K562 (cell line): ENCODE measurements around the gene MYCN. TPM values are rescaled to one million over a fixed set of nuclear protein-coding genes. Genes with fewer than 3 reads are reported as not detected.

ENCODE experiments used
- ATAC-seq: fragments of 200-7000 bp; cut with Tn5 transposase; 3 replicates; pipeline ENCODE4 v1.9.1; 2020; ENCODE audit warnings: moderate library complexity
- BruUV-seq: library from RNA; stranded (reverse); fragments of 400-500 nt; replicated peaks from 2 replicates; lab custom pipeline; 2021; lab: Mats Ljungman, UMichigan
- CTCF ChIA-PET: fragments of 300-600 bp; formaldehyde crosslinking; extraction: SDS; loops from one replicate; lab custom pipeline; 2021; ENCODE audit warnings: low intra/inter-chr PET ratio; lab: Yijun Ruan, JAX
- POLR2A ChIA-PET: fragments of 300-600, 350-650 bp; sonication (Branson Sonifier 250); formaldehyde crosslinking; extraction: SDS; loops from one replicate; lab custom pipeline; 2021; ENCODE audit warnings: antibody characterized with exemption, inconsistent platforms; lab: Yijun Ruan, JAX
- DNase-seq, 4 experiments: peaks; one replicate each; pipeline versions ENCODE4 v3.0.0 to v3.0.0-alpha.2; 2011 to 2018; ENCODE audit warnings: low spot score in 3 of 4, mixed read lengths in 3 of 4; ENCODE audit errors: extremely low read depth in 1 of 4
- FAIRE-seq: peaks from 2 replicates; lab custom pipeline; 2011; peaks lifted over from hg19 to GRCh38; lab: Jason Lieb, UNC
- H2AFZ ChIP-seq: 2 replicates; pipeline ENCODE4 v1.6.0; 2011; ENCODE audit warnings: low read depth, low read length, control low read depth, inconsistent platforms
- H3K27ac ChIP-seq: fragments of 200-600 bp; 3 replicates; pipeline ENCODE4 v1.8.0; 2011; ENCODE audit warnings: low read depth, mild to moderate bottlenecking, control low read depth, inconsistent platforms, low read length, moderate library complexity, mixed read lengths; ENCODE audit errors: extremely low read depth
- H3K27me3 ChIP-seq, 2 experiments: fragments of 300-600 bp in 1 of 2; 2 replicates in 1 of 2; 3 replicates in 1 of 2; pipeline versions ENCODE4 v1.6.0 to v1.8.0; 2011; ENCODE audit warnings: inconsistent platforms in 2 of 2, low read length in 2 of 2, mild to moderate bottlenecking in 1 of 2, mixed read lengths in 1 of 2, moderate library complexity in 1 of 2; ENCODE audit not compliant: control insufficient read depth in 2 of 2, insufficient read depth in 2 of 2
- H3K36me3 ChIP-seq: fragments of 300-600 bp; 3 replicates; pipeline ENCODE4 v1.8.0; 2011; ENCODE audit warnings: mild to moderate bottlenecking, low read length, inconsistent platforms; ENCODE audit not compliant: control insufficient read depth, insufficient read depth
- H3K4me1 ChIP-seq, 2 experiments: fragments of 200-600 bp in 1 of 2; replicated peaks in 1 of 2; 2 replicates in 1 of 2; 3 replicates in 1 of 2; pipeline versions ENCODE4 v1.5.1 to v1.8.0; 2011; ENCODE audit warnings: inconsistent platforms in 2 of 2, low read length in 2 of 2, mild to moderate bottlenecking in 1 of 2, mixed read lengths in 1 of 2, moderate library complexity in 1 of 2; ENCODE audit not compliant: control insufficient read depth in 2 of 2, insufficient read depth in 2 of 2
- H3K4me2 ChIP-seq: 2 replicates; pipeline ENCODE4 v1.6.1; 2011; ENCODE audit warnings: low read length, control low read depth, inconsistent platforms, mixed read lengths; ENCODE audit not compliant: insufficient read depth
- H3K4me3 ChIP-seq: fragments of 200-600 bp; sonication (generic), shearing (Covaris generic); 2 replicates; pipeline ENCODE4 v1.5.1; 2016; ENCODE audit warnings: control low read depth, inconsistent platforms
- H3K79me2 ChIP-seq: fragments of 200-600 bp; 3 replicates; pipeline ENCODE4 v1.8.0; 2011; ENCODE audit warnings: low read length, inconsistent platforms; ENCODE audit not compliant: control insufficient read depth, insufficient read depth
- H3K9ac ChIP-seq, 2 experiments: 2 replicates each; pipeline versions ENCODE4 v1.6.0 to v1.6.1; 2011; ENCODE audit warnings: low read depth in 2 of 2, low read length in 2 of 2, control low read depth in 1 of 2, inconsistent platforms in 1 of 2, mild to moderate bottlenecking in 1 of 2, mixed read lengths in 1 of 2; ENCODE audit not compliant: insufficient read depth in 1 of 2
- H3K9me1 ChIP-seq: one replicate; pipeline ENCODE4 v1.6.0; 2011; ENCODE audit warnings: inconsistent platforms, mild to moderate bottlenecking, low read length, moderate library complexity; ENCODE audit not compliant: control insufficient read depth, insufficient read depth
- H3K9me3 ChIP-seq: replicated peaks from 2 replicates; pipeline ENCODE4 v1.5.1; 2011; ENCODE audit warnings: low read depth, low read length, inconsistent platforms; ENCODE audit not compliant: control insufficient read depth, insufficient read depth
- H4K20me1 ChIP-seq: replicated peaks from 2 replicates; pipeline ENCODE4 v1.6.1; 2011; ENCODE audit warnings: low read length, inconsistent platforms, mixed read lengths; ENCODE audit not compliant: control insufficient read depth, insufficient read depth
- ARID3B ChIP-seq: fragments of 250-450 bp; sonication (Bioruptor Pico); IDR thresholded peaks from 2 replicates; pipeline ENCODE4 v1.4.0; 2020; ENCODE audit warnings: borderline replicate concordance
- CEBPB ChIP-seq: fragments of 450-650 bp; IDR thresholded peaks from 2 replicates; pipeline ENCODE4 v1.6.1; 2016; ENCODE audit warnings: missing genetic modification characterization, missing compliant biosample characterization
- CEBPG ChIP-seq, 3 experiments: fragments of 200-800 bp in 1 of 3; sonication (Bioruptor generic) in 1 of 3; sonication (generic) in 1 of 3; formaldehyde crosslinking in 1 of 3; IDR thresholded peaks in 2 of 3; conservative IDR thresholded peaks in 1 of 3; 2 replicates each; pipeline versions ENCODE4 v1.6.1 to v1.8.0; 2016 to 2022; ENCODE audit warnings: missing compliant biosample characterization in 2 of 3, missing genetic modification characterization in 2 of 3, mild to moderate bottlenecking in 1 of 3, missing genetic modification reagents in 1 of 3
- FOXM1 ChIP-seq, 2 experiments: fragments of 450-650 bp in 1 of 2; sonication (generic) in 1 of 2; formaldehyde crosslinking in 1 of 2; IDR thresholded peaks; 2 replicates each; pipeline versions ENCODE4 v1.6.1 to v1.9.0; 2017 to 2022; ENCODE audit warnings: low read depth in 2 of 2, mild to moderate bottlenecking in 2 of 2, missing genetic modification reagents in 1 of 2, moderate library complexity in 1 of 2
- FOXP4 ChIP-seq: sonication (generic); formaldehyde crosslinking; IDR thresholded peaks from 2 replicates; pipeline ENCODE4 v1.8.0; 2022; ENCODE audit warnings: mild to moderate bottlenecking, missing genetic modification reagents, borderline replicate concordance
- GABPA ChIP-seq: fragments of 200-800 bp; sonication (Bioruptor generic); conservative IDR thresholded peaks from 2 replicates; pipeline ENCODE4 v1.6.1; 2016; ENCODE audit warnings: low read depth, missing genetic modification characterization, missing compliant biosample characterization
- KAT8 ChIP-seq: fragments of 450-650 bp; IDR thresholded peaks from 2 replicates; pipeline ENCODE4 v1.6.1; 2016; ENCODE audit warnings: low read depth, mild to moderate bottlenecking
- PHB2 ChIP-seq: fragments of 450-650 bp; IDR thresholded peaks from 2 replicates; pipeline ENCODE4 v1.6.1; 2017; ENCODE audit warnings: low read depth
- YBX1 ChIP-seq: fragments of 450-650 bp; IDR thresholded peaks from 2 replicates; pipeline ENCODE4 v1.7.1; 2016; ENCODE audit warnings: mild to moderate bottlenecking
- ZNF12 ChIP-seq: sonication (generic); formaldehyde crosslinking; IDR thresholded peaks from 2 replicates; pipeline ENCODE4 v1.4.0; 2020; ENCODE audit warnings: mild to moderate bottlenecking, missing genetic modification reagents
- ZNF165 ChIP-seq: fragments of 250-450 bp; sonication (Bioruptor Pico); IDR thresholded peaks from 2 replicates; pipeline ENCODE4 v1.4.0; 2020; ENCODE audit warnings: borderline replicate concordance
- ZNF184 ChIP-seq: sonication (generic); formaldehyde crosslinking; IDR thresholded peaks from 2 replicates; pipeline ENCODE4 v1.5.0; 2020; ENCODE audit warnings: missing genetic modification reagents
- ZNF217 ChIP-seq: sonication (generic); formaldehyde crosslinking; IDR thresholded peaks from 2 replicates; pipeline ENCODE4 v1.8.0; 2022; ENCODE audit warnings: mild to moderate bottlenecking, missing genetic modification reagents
- ZNF695 ChIP-seq: fragments of 450-650 bp; formaldehyde crosslinking; IDR thresholded peaks from 2 replicates; pipeline ENCODE4 v1.4.0; 2020; ENCODE audit warnings: mild to moderate bottlenecking, moderate library complexity
- WGBS: fragments of 100-300 bp; shearing (Covaris generic); methylation state at CpG from one replicate; pipeline ENCODE4 v1.1.6; 2016; ENCODE audit warnings: low coverage, mixed read lengths; ENCODE audit not compliant: insufficient coverage; ENCODE audit errors: missing lambda C conversion rate; 5-methylcytosine and 5-hydroxymethylcytosine counted together
- in situ Hi-C: fragments of 300-500 bp; cut with MboI; formaldehyde crosslinking; loops from 4 replicates; pipeline ENCODE4 v1.15.0; 2018; ENCODE audit warnings: inconsistent platforms, mixed read lengths
- intact Hi-C: fragments of 100-400 bp; cut with micrococcal nuclease; formaldehyde crosslinking; loops from 2 replicates; pipeline ENCODE4 v1.14.2; 2022
- polyA plus RNA-seq, 8 experiments: library from polyadenylated mRNA; depleted of rRNA in 4 of 8; stranded (reverse) in 5 of 8; unstranded in 3 of 8; fragments of >200 nt; fragmentation: Nextera tagmentation in 2 of 8; fragmentation: Illumina TruSeq in 1 of 8; extraction: Ambion mirVana in 2 of 8; extraction: Trizol in 1 of 8; gene quantifications; 2 replicates each; pipeline versions ENCODE4 v1.2.1 to v1.2.3, GENCODE V29; 2011 to 2014; ENCODE audit warnings: inconsistent platforms in 1 of 8, missing spikeins in 1 of 8
- total RNA-seq, 7 experiments: library from RNA; depleted of rRNA in 6 of 7; stranded (reverse); fragments of >200 nt in 6 of 7; fragmentation: Illumina TruSeq in 2 of 7; extraction: Trizol in 2 of 7; gene quantifications; 2 replicates each; pipeline versions ENCODE4 v1.2.1 to v1.2.3, GENCODE V29; 2011 to 2021; ENCODE audit warnings: low replicate concordance in 1 of 7
- TF ChIP-seq, protein P1 (sequence below): fragments of 450-650 bp; formaldehyde crosslinking; IDR thresholded peaks from 2 replicates; pipeline ENCODE4 v1.4.0; 2020; ENCODE audit warnings: mild to moderate bottlenecking, mixed read lengths
- TF ChIP-seq, protein P2 (sequence below): sonication (generic); formaldehyde crosslinking; IDR thresholded peaks from 2 replicates; pipeline ENCODE4 v1.8.0; 2022; ENCODE audit warnings: mild to moderate bottlenecking, missing genetic modification reagents

Gene MYCN
- total and polyA plus RNA-seq, 9 of the 15 experiments (the other 6 are each of a cell fraction or from before 2014, with no cell fraction given) = not detected

DNA sequence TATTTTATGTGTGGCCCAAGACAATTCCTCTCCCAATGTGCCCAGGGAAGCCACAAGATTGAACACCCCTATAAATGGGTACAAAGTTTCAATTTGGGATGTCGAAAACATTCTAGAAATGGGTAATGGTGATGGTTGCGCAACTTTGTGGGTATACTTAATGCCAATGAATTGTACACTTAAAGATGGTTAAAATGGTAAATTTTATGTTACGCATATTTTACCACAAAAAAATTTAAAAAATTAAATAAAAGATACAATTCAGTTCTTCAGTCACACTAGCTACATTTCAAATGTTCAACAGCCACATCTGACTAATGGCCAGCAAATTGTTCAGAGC is 34.9 kb downstream of the MYCN start:
- no peak for FAIRE-seq
- TF ChIP-seq ARID3B (CRISPR knock-in tag) (no peak), ZNF165 (CRISPR knock-in tag) (no peak), ZNF12 (CRISPR knock-in tag) (no peak), PHB2 (no peak), ZNF184 (CRISPR knock-in tag) (no peak), CEBPB (tag) (peak; percentile 63), ZNF217 (no peak), CEBPG (CRISPR knock-in tag; IDR thresholded peaks at IDR 0.05) (no peak), CEBPG (tag; conservative IDR thresholded peaks at IDR 0.05 in 1 of 2, IDR thresholded peaks at IDR 0.05 in 1 of 2) (peak; percentile 44 to 85; a peak in 3 of 4 replicates), ZNF695 (CRISPR knock-in tag) (no peak), FOXP4 (CRISPR knock-in tag) (no peak), FOXM1 (IDR thresholded peaks at IDR 0.05; ENCODE audit: low read depth) (no peak), FOXM1 (CRISPR knock-in tag; IDR thresholded peaks at IDR 0.05; ENCODE audit: low read depth) (no peak), KAT8 (no peak), YBX1 (no peak), GABPA (tag) (no peak)
- TF ChIP-seq, protein P1, sequence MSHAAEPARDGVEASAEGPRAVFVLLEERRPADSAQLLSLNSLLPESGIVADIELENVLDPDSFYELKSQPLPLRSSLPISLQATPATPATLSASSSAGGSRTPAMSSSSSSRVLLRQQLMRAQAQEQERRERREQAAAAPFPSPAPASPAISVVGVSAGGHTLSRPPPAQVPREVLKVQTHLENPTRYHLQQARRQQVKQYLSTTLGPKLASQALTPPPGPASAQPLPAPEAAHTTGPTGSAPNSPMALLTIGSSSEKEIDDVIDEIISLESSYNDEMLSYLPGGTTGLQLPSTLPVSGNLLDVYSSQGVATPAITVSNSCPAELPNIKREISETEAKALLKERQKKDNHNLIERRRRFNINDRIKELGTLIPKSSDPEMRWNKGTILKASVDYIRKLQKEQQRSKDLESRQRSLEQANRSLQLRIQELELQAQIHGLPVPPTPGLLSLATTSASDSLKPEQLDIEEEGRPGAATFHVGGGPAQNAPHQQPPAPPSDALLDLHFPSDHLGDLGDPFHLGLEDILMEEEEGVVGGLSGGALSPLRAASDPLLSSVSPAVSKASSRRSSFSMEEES = no peak
- TF ChIP-seq, protein P2, sequence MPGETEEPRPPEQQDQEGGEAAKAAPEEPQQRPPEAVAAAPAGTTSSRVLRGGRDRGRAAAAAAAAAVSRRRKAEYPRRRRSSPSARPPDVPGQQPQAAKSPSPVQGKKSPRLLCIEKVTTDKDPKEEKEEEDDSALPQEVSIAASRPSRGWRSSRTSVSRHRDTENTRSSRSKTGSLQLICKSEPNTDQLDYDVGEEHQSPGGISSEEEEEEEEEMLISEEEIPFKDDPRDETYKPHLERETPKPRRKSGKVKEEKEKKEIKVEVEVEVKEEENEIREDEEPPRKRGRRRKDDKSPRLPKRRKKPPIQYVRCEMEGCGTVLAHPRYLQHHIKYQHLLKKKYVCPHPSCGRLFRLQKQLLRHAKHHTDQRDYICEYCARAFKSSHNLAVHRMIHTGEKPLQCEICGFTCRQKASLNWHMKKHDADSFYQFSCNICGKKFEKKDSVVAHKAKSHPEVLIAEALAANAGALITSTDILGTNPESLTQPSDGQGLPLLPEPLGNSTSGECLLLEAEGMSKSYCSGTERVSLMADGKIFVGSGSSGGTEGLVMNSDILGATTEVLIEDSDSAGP (CRISPR knock-in tag) = no peak
- ChIA-PET CTCF (no interaction called here), POLR2A (no interaction called here)
- no peaks in the 10 kb centered on the region for H3K9me3 ChIP-seq
- no peak overlapping the region for H3K9ac ChIP-seq
- no peak for ATAC-seq
- no peak overlapping the region for H3K27ac ChIP-seq
- peaks cover 2 to 7% of the 10 kb centered on the region in 2 experiments; a peak in 2 of 5 replicates for H3K27me3 ChIP-seq
- DNase-seq = no peak
- no peaks in the 10 kb centered on the region for H3K36me3 ChIP-seq
- H3K4me3 ChIP-seq = no peak overlapping the region
- H3K4me1 ChIP-seq = no peaks in the 10 kb centered on the region
- no peak overlapping the region for H3K4me2 ChIP-seq
- no peaks in the 10 kb centered on the region for H4K20me1 ChIP-seq
- in situ Hi-C loops = no loop called here
- intact Hi-C loops = no loop called here
- H2AFZ ChIP-seq = no peak overlapping the region
- WGBS = 6% methylated on average over 3 of the region's 3 CpGs
- H3K9me1 ChIP-seq = no peaks in the 10 kb centered on the region
- no TSS peak for BruUV-seq
- H3K79me2 ChIP-seq = no peaks in the 10 kb centered on the region
